ENCODE data around the gene PRSS33. TPM values are rescaled to one million over a fixed set of nuclear protein-coding genes. Genes with fewer than 3 reads are reported as not detected.

The PRSS33 gene
- total and polyA plus RNA-seq, 9 of the 15 experiments (the other 6 are each of a cell fraction or from before 2014, with no cell fraction given) = not detected

DNA sequence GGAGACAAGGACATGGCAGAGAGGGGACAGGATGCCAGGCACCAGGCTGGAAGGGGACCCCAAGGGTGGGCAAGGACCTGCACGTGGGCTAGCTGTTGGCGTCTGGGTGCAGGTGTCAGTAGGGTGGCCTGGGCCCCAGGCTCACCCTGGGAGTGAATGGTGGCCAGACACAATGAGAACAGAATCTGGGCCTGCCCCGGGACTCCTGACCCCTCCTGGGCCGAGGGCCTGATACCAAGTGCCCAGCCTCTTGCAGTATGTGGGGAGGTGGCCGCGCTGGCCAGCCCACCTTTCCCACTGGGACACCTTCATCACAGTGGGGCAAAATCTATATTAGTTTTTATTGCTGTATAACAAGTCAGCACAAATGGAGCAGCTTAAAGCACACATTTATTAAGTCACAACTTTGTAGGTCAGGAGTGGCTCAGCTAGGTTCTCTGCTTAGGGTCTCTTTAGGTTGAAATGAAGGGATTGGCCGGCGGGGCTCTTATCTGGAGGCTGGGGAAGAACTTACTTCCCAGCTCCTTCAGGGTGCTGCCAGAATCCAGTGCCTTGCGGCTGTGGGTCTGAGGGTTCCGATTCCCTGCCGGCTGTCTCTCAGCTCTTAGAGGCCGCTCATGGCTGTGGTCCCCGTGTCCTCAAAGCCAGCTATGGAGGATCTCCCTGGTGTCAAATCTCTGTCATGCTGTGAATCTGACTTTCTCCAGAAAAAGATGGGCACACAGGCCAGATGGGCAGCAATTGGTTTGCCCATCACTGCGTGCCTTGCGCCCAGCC lies 3.6 kb downstream of the PRSS33 start:
- no peaks in the 10 kb centered on the region for H3K36me3 ChIP-seq (ENCODE audit: control insufficient read depth, insufficient read depth, low read length)
- H3K4me1 ChIP-seq (replicated peaks in 1 of 2; ENCODE audit: control insufficient read depth in 2 of 2, insufficient read depth in 2 of 2, low read length in 2 of 2) = peaks cover 4 to 37% of the 10 kb centered on the region in 2 experiments; a peak in 4 of 5 replicates
- H3K9ac ChIP-seq (ENCODE audit: insufficient read depth in 1 of 2, low read depth in 2 of 2, low read length in 2 of 2) = peak overlapping the region in 1 of 2 experiments; percentile 43; a peak in 2 of 4 replicates
- in situ Hi-C loops (cut with MboI) (no loop called here), intact Hi-C loops (cut with micrococcal nuclease) (no loop called here)
- peaks cover 0 to 7% of the 10 kb centered on the region in 2 experiments; a peak in 2 of 5 replicates for H3K27me3 ChIP-seq (ENCODE audit: control insufficient read depth in 2 of 2, insufficient read depth in 2 of 2, low read length in 2 of 2)
- no peak overlapping the region for H3K4me2 ChIP-seq (ENCODE audit: insufficient read depth, low read length)
- H4K20me1 ChIP-seq (replicated peaks; ENCODE audit: control insufficient read depth, insufficient read depth, low read length) = no peaks in the 10 kb centered on the region
- H3K79me2 ChIP-seq (ENCODE audit: control insufficient read depth, insufficient read depth, low read length) = no peaks in the 10 kb centered on the region
- H3K9me1 ChIP-seq (ENCODE audit: control insufficient read depth, insufficient read depth, low read length) = no peaks in the 10 kb centered on the region
- ATAC-seq (no peak), FAIRE-seq (no peak), DNase-seq (ENCODE audit: extremely low read depth in 1 of 4, low spot score in 3 of 4) (no peak)
- CTCF ChIA-PET (ENCODE audit: low intra/inter-chr PET ratio) = no interaction called here
- no peak overlapping the region for H2AFZ ChIP-seq (ENCODE audit: low read depth, low read length)
- POLR2A ChIA-PET = interaction anchor here (1.2 to 2.4 kb wide), 4 partner anchors 10 to 30 kb away, joined by 3 to 10 read pairs (median 7); no protein-coding TSS in a partner anchor
- H3K27ac ChIP-seq (ENCODE audit: extremely low read depth, low read depth, low read length) = no peak overlapping the region
- H3K4me3 ChIP-seq = no peak overlapping the region
- H3K9me3 ChIP-seq (replicated peaks; ENCODE audit: control insufficient read depth, insufficient read depth, low read depth, low read length) = no peaks in the 10 kb centered on the region
- no TSS peak for BruUV-seq (replicated peaks)
- WGBS (ENCODE audit: insufficient coverage, low coverage, missing lambda C conversion rate) = 49% methylated on average over 14 of the region's 15 CpGs
- TF ChIP-seq, protein P1, sequence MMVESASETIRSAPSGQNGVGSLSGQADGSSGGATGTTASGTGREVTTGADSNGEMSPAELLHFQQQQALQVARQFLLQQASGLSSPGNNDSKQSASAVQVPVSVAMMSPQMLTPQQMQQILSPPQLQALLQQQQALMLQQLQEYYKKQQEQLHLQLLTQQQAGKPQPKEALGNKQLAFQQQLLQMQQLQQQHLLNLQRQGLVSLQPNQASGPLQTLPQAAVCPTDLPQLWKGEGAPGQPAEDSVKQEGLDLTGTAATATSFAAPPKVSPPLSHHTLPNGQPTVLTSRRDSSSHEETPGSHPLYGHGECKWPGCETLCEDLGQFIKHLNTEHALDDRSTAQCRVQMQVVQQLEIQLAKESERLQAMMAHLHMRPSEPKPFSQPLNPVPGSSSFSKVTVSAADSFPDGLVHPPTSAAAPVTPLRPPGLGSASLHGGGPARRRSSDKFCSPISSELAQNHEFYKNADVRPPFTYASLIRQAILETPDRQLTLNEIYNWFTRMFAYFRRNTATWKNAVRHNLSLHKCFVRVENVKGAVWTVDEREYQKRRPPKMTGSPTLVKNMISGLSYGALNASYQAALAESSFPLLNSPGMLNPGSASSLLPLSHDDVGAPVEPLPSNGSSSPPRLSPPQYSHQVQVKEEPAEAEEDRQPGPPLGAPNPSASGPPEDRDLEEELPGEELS (CRISPR knock-in tag; IDR thresholded peaks at IDR 0.05; ENCODE audit: borderline replicate concordance) = no peak
- TF ChIP-seq, protein P2, sequence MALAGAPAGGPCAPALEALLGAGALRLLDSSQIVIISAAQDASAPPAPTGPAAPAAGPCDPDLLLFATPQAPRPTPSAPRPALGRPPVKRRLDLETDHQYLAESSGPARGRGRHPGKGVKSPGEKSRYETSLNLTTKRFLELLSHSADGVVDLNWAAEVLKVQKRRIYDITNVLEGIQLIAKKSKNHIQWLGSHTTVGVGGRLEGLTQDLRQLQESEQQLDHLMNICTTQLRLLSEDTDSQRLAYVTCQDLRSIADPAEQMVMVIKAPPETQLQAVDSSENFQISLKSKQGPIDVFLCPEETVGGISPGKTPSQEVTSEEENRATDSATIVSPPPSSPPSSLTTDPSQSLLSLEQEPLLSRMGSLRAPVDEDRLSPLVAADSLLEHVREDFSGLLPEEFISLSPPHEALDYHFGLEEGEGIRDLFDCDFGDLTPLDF (CRISPR knock-in tag; IDR thresholded peaks at IDR 0.05) = no peak
- TF ChIP-seq RBBP5 (IDR thresholded peaks at IDR 0.05; ENCODE audit: borderline replicate concordance, insufficient read depth, low read length, poor library complexity, severe bottlenecking) = no peak
- TF ChIP-seq WHSC1 (IDR thresholded peaks at IDR 0.05; ENCODE audit: low read length) = no peak
- no peak for TF ChIP-seq LEF1 (IDR thresholded peaks at IDR 0.05)
- TF ChIP-seq EHMT2 (IDR thresholded peaks at IDR 0.05) = no peak
- TF ChIP-seq TCF7 (IDR thresholded peaks at IDR 0.05; ENCODE audit: borderline replicate concordance) = no peak
- TF ChIP-seq, protein P3, sequence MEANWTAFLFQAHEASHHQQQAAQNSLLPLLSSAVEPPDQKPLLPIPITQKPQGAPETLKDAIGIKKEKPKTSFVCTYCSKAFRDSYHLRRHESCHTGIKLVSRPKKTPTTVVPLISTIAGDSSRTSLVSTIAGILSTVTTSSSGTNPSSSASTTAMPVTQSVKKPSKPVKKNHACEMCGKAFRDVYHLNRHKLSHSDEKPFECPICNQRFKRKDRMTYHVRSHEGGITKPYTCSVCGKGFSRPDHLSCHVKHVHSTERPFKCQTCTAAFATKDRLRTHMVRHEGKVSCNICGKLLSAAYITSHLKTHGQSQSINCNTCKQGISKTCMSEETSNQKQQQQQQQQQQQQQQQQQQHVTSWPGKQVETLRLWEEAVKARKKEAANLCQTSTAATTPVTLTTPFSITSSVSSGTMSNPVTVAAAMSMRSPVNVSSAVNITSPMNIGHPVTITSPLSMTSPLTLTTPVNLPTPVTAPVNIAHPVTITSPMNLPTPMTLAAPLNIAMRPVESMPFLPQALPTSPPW (CRISPR knock-in tag; IDR thresholded peaks at IDR 0.05) = no peak
- TF ChIP-seq PPARD (CRISPR knock-in tag; IDR thresholded peaks at IDR 0.05) = no peak
- TF ChIP-seq, protein P4, sequence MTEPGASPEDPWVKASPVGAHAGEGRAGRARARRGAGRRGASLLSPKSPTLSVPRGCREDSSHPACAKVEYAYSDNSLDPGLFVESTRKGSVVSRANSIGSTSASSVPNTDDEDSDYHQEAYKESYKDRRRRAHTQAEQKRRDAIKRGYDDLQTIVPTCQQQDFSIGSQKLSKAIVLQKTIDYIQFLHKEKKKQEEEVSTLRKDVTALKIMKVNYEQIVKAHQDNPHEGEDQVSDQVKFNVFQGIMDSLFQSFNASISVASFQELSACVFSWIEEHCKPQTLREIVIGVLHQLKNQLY (CRISPR knock-in tag; conservative IDR thresholded peaks at IDR 0.05) = no peak
- no peak for TF ChIP-seq ZNF124 (CRISPR knock-in tag; IDR thresholded peaks at IDR 0.05)
- TF ChIP-seq, protein P5, sequence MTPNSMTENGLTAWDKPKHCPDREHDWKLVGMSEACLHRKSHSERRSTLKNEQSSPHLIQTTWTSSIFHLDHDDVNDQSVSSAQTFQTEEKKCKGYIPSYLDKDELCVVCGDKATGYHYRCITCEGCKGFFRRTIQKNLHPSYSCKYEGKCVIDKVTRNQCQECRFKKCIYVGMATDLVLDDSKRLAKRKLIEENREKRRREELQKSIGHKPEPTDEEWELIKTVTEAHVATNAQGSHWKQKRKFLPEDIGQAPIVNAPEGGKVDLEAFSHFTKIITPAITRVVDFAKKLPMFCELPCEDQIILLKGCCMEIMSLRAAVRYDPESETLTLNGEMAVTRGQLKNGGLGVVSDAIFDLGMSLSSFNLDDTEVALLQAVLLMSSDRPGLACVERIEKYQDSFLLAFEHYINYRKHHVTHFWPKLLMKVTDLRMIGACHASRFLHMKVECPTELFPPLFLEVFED (CRISPR knock-in tag; conservative IDR thresholded peaks at IDR 0.05) = no peak

Data from K562 (cell line).